IPS DF 6.9 (cell line): ENCODE results near the gene FYTTD1.
A peak's percentile ranks its signal among the peaks of the same experiment; 100 is the strongest.
"Not testable (repeated sequence)": the region's sequence is repeated elsewhere in the genome, so short reads cannot be mapped to it uniquely, and the experiment has no call there.

Source experiments
- DNase-seq: peaks from one replicate; pipeline ENCODE4 v3.0.0-alpha.2; 2013; ENCODE audit warnings: low read depth, low spot score
- H3K27ac ChIP-seq: one replicate; pipeline ENCODE4 v1.5.1; 2013; ENCODE audit warnings: low read length, control low read depth
- H3K27me3 ChIP-seq: 2 replicates; pipeline ENCODE4 v1.6.1; 2013; ENCODE audit warnings: mild to moderate bottlenecking, low read length; ENCODE audit not compliant: control insufficient read depth, insufficient read depth
- H3K36me3 ChIP-seq: 2 replicates; pipeline ENCODE4 v1.6.1; 2013; ENCODE audit warnings: low read length; ENCODE audit not compliant: control insufficient read depth, insufficient read depth
- H3K4me1 ChIP-seq: 2 replicates; pipeline ENCODE4 v1.6.1; 2013; ENCODE audit warnings: low read length; ENCODE audit not compliant: control insufficient read depth, insufficient read depth
- H3K4me3 ChIP-seq: 2 replicates; pipeline ENCODE4 v1.5.1; 2013; ENCODE audit warnings: mild to moderate bottlenecking, low read length
- H3K9me3 ChIP-seq: 2 replicates; pipeline ENCODE4 v1.6.1; 2013; ENCODE audit warnings: low read length, inconsistent platforms; ENCODE audit not compliant: control insufficient read depth, insufficient read depth
- WGBS: extraction: QIAGEN DNeasy Blood & Tissue Kit; methylation state at CpG from one replicate; pipeline ENCODE4 v1.1.7; 2013; ENCODE audit warnings: mixed read lengths, missing lambda C conversion rate; ENCODE audit not compliant: insufficient read length, insufficient coverage; 5-methylcytosine and 5-hydroxymethylcytosine counted together

FYTTD1 gene

DNA sequence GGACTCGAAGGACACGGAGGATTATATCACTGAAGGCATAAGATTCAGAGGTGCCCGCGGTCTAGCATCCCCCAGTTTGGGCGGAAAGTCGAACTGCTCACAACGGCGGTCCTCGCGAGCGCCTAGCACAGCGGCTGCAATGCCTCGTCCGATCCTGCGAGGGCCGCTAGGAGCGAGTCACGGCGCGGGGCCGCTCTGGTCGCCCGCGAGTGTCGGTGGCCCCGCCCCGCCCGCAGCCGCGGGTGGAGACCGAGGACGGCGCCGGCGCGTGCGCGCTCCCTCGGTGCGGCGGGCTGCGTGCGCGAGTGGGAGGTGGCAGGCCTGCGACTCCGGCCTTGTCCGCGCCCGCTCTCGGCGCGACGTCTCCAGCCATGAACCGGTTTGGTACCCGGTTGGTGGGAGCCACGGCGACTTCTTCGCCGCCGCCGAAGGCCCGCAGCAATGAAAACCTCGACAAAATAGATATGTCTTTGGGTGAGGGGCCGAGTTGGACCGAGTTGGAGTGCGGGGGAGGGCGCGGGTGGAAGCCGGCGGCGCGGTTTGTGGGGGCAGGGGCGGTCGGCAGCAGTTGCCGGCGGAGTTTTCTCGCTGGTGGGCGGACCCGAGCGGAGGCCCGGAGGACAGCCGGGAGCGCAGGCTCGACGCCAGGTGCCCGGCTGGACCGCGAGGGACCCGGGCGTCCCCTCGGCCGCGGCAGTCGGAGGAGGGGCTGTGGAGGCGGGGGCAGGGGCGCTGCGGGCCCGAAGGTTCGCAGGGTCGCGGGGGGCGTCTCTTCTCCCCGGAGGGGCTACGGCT, at the start of gene FYTTD1:
Gene FYTTD1, plus strand, starts transcription at position 283 of the 795 bp plus-strand sequence. Its CDS starts 89 bp downstream, at position 372.
- no peak within 1 kb of the TSS for H3K27ac ChIP-seq
- H3K4me1 ChIP-seq = no peaks in the 10 kb centered on the region
- H3K27me3 ChIP-seq = no peaks in the 10 kb centered on the region; the same call in 1 of the 2 replicates
- peak within 1 kb of the TSS; percentile 78 for H3K4me3 ChIP-seq
- WGBS = no CpG with 5 or more reads among the region's 104 CpGs
- DNase-seq = no peak
- H3K9me3 ChIP-seq = no peaks in the 10 kb centered on the region
- H3K36me3 ChIP-seq = no peaks in the 10 kb centered on the region

DNA sequence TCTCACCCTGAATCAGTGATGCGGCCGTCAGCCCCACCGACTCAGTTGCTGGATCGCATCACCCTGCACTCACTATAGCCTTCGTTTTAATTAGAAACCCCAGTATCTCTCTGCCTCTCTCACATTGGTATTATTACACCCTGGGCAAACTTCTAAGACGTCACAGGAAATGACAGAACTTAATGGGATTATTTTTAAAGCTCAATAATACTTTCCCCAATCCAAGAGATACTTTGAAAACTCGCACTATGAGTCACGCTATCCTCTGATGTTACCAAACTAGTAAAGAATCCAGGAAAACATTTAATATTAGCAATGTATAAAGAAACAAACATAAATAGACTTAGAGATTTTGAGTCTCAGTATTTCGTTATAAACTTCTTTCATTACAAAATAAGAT, 49.6 kb upstream of the FYTTD1 start:
- H3K36me3 ChIP-seq = peaks cover 3% of the 10 kb centered on the region; the same call in 1 of the 2 replicates
- H3K9me3 ChIP-seq = no peaks in the 10 kb centered on the region

GRCh38 chr3:197701841-197702240, 47.8 kb upstream of the FYTTD1 start:
- Histone ChIP-seq H3K27me3 (no peaks in the 10 kb centered on the region), H3K27ac (no peak overlapping the region), H3K4me3 (no peak overlapping the region), H3K36me3 (0 out of 2 replicates have a peak, but pooled peaks cover 3% of the 10 kb centered on the region), H3K4me1 (no peaks in the 10 kb centered on the region), H3K9me3 (no peaks in the 10 kb centered on the region)
- no peak for DNase-seq
- no CpG with 5 or more reads among the region's 4 CpGs for WGBS

More for the DNA sequence above, 49.6 kb upstream of the FYTTD1 start:
- Histone ChIP-seq H3K4me1 (no peaks in the 10 kb centered on the region), H3K27me3 (no peaks in the 10 kb centered on the region), H3K27ac (no peak overlapping the region), H3K4me3 (no peak overlapping the region)
- no CpG with 5 or more reads among the region's 9 CpGs for WGBS
- no peak for DNase-seq

GRCh38 chr3:197706658-197707057, 43.0 kb upstream of the FYTTD1 start:
- H3K9me3 ChIP-seq = no peaks in the 10 kb centered on the region
- no CpG with 5 or more reads among the region's 7 CpGs for WGBS

GRCh38 chr3:197709135-197709534, 40.5 kb upstream of the FYTTD1 start:
- Histone ChIP-seq H3K4me1 (no peaks in the 10 kb centered on the region), H3K36me3 (no peaks in the 10 kb centered on the region), H3K27ac (no peak overlapping the region), H3K27me3 (no peaks in the 10 kb centered on the region), H3K9me3 (no peaks in the 10 kb centered on the region), H3K4me3 (no peak overlapping the region)
- no peak for DNase-seq
- WGBS = no CpG with 5 or more reads among the region's 9 CpGs

More at GRCh38 chr3:197706658-197707057, 43.0 kb upstream of the FYTTD1 start:
- Histone ChIP-seq H3K27me3 (no peaks in the 10 kb centered on the region), H3K36me3 (0 out of 2 replicates have a peak, but pooled peaks cover 3% of the 10 kb centered on the region), H3K4me3 (no peak overlapping the region), H3K4me1 (no peaks in the 10 kb centered on the region), H3K27ac (no peak overlapping the region)
- no peak for DNase-seq

DNA sequence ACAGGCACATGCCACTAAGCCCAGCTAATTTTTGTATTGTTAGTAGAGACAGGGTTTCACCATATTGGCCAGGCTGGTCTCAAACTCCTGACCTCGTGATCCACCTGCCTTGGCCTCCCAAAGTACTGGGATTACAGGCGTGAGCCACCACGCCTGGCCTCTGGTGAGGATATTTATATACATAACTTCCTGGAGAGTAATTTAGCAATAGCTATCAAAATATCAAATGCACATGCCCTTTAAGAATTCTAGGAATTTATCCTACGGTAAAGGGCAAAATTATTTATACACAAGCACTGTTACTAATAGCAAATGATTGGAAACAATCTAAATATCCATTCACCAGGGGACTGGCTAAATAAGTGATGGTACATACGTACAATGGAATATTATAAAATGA, 38.7 kb upstream of the FYTTD1 start:
- H3K36me3 ChIP-seq, H3K4me3 ChIP-seq, H3K27me3 ChIP-seq, H3K4me1 ChIP-seq, DNase-seq, H3K27ac ChIP-seq, H3K9me3 ChIP-seq: not testable (repeated sequence)
- no CpG with 5 or more reads among the region's 5 CpGs for WGBS

GRCh38 chr3:197711973-197712707, 37.5 kb upstream of the FYTTD1 start:
- H3K4me3 ChIP-seq = no peak overlapping the region
- H3K27ac ChIP-seq = no peak overlapping the region
- H3K36me3 ChIP-seq = no peaks in the 10 kb centered on the region
- peak; percentile 18 for DNase-seq
- no peaks in the 10 kb centered on the region for H3K4me1 ChIP-seq
- no CpG with 5 or more reads among the region's 9 CpGs for WGBS
- H3K9me3 ChIP-seq = no peaks in the 10 kb centered on the region
- H3K27me3 ChIP-seq = no peaks in the 10 kb centered on the region

- Histone ChIP-seq H3K27me3 (no peaks in the 10 kb centered on the region), H3K36me3 (no peaks in the 10 kb centered on the region), H3K4me3 (no peak overlapping the region), H3K4me1 (no peaks in the 10 kb centered on the region), H3K9me3 (no peaks in the 10 kb centered on the region), H3K27ac (no peak overlapping the region)
- DNase-seq = no peak
- no CpG with 5 or more reads among the region's 4 CpGs for WGBS
Measured at GRCh38 chr3:197713477-197713822, 36.2 kb upstream of the FYTTD1 start.

- DNase-seq = no peak
- no peak overlapping the region for H3K4me3 ChIP-seq
- no peak overlapping the region for H3K27ac ChIP-seq
- no CpG with 5 or more reads among the region's 4 CpGs for WGBS
- no peaks in the 10 kb centered on the region for H3K9me3 ChIP-seq
- H3K27me3 ChIP-seq = no peaks in the 10 kb centered on the region
- H3K4me1 ChIP-seq = no peaks in the 10 kb centered on the region
- no peaks in the 10 kb centered on the region for H3K36me3 ChIP-seq
Measured at GRCh38 chr3:197714251-197714650, 35.4 kb upstream of the FYTTD1 start.

- no CpG with 5 or more reads among the region's 8 CpGs for WGBS
- DNase-seq = no peak
- H3K27ac ChIP-seq = no peak overlapping the region
- H3K9me3 ChIP-seq = no peaks in the 10 kb centered on the region
- H3K4me1 ChIP-seq = no peaks in the 10 kb centered on the region
- H3K36me3 ChIP-seq = no peaks in the 10 kb centered on the region
- no peak overlapping the region for H3K4me3 ChIP-seq
- no peaks in the 10 kb centered on the region for H3K27me3 ChIP-seq
Measured at GRCh38 chr3:197718891-197719290, 30.8 kb upstream of the FYTTD1 start.
